ENCODE results near the gene ADGRD2.

DNA sequence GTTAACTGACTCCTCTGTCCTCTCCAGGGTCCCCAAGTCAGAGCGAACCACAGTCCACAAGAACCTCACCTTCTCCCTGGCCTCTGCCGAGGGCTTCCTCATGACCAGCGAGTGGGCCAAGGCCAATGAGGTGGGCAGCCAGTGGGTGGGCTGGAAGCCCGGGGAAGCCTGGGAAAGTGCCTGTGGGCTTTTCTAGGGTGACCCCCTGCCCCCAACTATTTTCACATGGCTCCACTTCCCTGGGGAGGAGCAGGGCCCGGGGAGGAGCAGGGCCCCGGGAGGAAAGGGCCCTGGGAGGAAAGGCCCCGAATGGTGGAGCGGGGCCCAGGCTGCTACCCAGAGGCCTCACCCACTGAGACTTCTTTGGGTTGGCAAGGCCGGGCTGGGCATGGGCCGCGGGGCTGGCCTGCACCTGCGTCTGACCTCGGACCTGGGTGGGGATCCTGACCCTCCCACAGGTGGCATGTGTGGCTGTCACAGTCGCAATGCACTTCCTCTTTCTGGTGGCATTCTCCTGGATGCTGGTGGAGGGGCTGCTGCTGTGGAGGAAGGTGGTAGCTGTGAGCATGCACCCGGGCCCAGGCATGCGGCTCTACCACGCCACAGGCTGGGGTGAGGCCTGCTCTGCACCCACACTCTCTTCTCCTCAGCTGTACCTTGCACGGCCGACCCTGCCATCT is 17.9 kb downstream of the ADGRD2 start:
- TF ChIP-seq, protein P1, sequence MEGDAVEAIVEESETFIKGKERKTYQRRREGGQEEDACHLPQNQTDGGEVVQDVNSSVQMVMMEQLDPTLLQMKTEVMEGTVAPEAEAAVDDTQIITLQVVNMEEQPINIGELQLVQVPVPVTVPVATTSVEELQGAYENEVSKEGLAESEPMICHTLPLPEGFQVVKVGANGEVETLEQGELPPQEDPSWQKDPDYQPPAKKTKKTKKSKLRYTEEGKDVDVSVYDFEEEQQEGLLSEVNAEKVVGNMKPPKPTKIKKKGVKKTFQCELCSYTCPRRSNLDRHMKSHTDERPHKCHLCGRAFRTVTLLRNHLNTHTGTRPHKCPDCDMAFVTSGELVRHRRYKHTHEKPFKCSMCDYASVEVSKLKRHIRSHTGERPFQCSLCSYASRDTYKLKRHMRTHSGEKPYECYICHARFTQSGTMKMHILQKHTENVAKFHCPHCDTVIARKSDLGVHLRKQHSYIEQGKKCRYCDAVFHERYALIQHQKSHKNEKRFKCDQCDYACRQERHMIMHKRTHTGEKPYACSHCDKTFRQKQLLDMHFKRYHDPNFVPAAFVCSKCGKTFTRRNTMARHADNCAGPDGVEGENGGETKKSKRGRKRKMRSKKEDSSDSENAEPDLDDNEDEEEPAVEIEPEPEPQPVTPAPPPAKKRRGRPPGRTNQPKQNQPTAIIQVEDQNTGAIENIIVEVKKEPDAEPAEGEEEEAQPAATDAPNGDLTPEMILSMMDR (IDR thresholded peaks at IDR 0.05) = no peak
- TF ChIP-seq POLR2AphosphoS5 (IDR thresholded peaks at IDR 0.05) (no peak), POLR2A (IDR thresholded peaks at IDR 0.05) (no peak), EP300 (IDR thresholded peaks at IDR 0.05; ENCODE audit: low read depth) (no peak)

Measured in transverse colon (tissue), 4 donors.